ENCODE measurements around the gene CELF4.

- TF ChIP-seq CTCF (IDR thresholded peaks at IDR 0.05) (no peak), POLR2A (IDR thresholded peaks at IDR 0.05) (no peak)
Measured at GRCh38 chr18:37306432-37306831, 259.2 kb downstream of the CELF4 start.

Data from body of pancreas (tissue), 4 donors.